Measurements from ENCODE around the gene MAGI1.

Gene MAGI1

DNA sequence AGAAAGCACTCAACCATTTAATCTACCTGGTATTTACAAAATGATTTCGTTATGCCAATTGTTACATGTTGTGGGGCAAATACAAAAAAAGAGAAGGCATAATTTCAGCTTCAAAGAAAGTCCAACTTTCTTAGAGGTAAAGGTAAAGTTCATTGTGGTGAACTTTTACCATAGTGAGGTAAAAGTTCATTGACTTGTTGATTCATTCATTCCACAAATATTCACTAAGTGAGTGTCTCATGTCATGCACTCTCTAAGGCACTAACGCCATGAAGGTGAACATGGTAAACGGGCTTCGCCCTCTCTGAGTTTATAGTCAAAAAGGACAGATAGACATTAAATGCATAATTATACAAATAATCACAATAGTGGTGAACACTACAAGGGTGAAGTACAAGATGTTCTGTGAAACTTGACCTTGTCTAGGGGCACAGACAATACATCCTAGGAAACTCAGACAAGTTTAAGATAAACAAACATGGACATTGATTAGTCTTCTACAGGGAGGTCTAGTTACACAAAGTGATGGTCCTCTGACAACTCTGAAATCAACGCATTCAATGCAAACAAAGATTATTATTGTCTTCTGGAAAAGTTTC is 378.6 kb downstream of the MAGI1 start:
- H3K27me3 ChIP-seq (ENCODE audit: insufficient read depth, low read length, poor library complexity, severe bottlenecking): no peaks in the 10 kb centered on the region
- no peaks in the 10 kb centered on the region for H3K36me3 ChIP-seq (ENCODE audit: insufficient read depth, low read length)
- no peaks in the 10 kb centered on the region for H3F3A ChIP-seq (ENCODE audit: low read depth)
- no peak overlapping the region for H3K4me2 ChIP-seq (ENCODE audit: low read depth, low read length, poor library complexity, severe bottlenecking)
- H3K4me1 ChIP-seq (ENCODE audit: insufficient read depth, low read length, poor library complexity, severe bottlenecking): no peaks in the 10 kb centered on the region
- no peak overlapping the region for H3K4me3 ChIP-seq (ENCODE audit: low read length, poor library complexity, severe bottlenecking)
- H3K79me2 ChIP-seq (ENCODE audit: insufficient read depth, low read length): no peaks in the 10 kb centered on the region
- H3K9me3 ChIP-seq (ENCODE audit: insufficient read depth, low read depth, low read length): no peaks in the 10 kb centered on the region
- no peak overlapping the region for H3K9ac ChIP-seq (ENCODE audit: low read depth, low read length, poor library complexity, severe bottlenecking)
- no peak overlapping the region for H2AFZ ChIP-seq (ENCODE audit: low read length)
- TF ChIP-seq CTCF (conservative IDR thresholded peaks at IDR 0.05; ENCODE audit: low read length) (no peak), EZH2phosphoT487 (IDR thresholded peaks at IDR 0.05; ENCODE audit: borderline replicate concordance) (no peak)
- H4K20me1 ChIP-seq (ENCODE audit: insufficient read depth, low read length, poor library complexity, severe bottlenecking): no peaks in the 10 kb centered on the region
- H3K9me2 ChIP-seq (replicated peaks; ENCODE audit: low read depth, low read length): no peaks in the 10 kb centered on the region

DNA sequence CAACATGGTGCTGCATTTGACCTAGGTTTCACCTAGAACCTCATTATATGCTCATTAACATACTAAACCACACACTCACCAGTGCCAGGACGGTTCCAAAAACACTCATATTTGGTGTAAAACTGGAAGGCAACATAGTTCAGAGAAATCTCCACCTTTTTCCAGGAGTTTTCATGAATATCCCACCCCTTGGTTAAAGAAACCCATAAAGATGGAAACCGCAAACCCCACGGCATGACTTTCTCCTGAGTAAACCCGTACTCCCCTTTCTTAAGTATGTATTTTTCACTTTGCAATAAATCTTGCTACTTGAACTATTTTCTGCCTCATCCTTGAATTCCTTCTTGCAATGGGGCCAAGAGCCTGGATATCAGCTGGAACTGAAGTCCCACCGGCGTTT is 379.3 kb downstream of the MAGI1 start:
- Histone ChIP-seq H3K4me2 (ENCODE audit: low read depth, low read length, poor library complexity, severe bottlenecking) (no peak overlapping the region), H3K9me2 (replicated peaks; ENCODE audit: low read depth, low read length) (no peaks in the 10 kb centered on the region), H3K9me3 (ENCODE audit: insufficient read depth, low read depth, low read length) (no peaks in the 10 kb centered on the region), H3K27me3 (ENCODE audit: insufficient read depth, low read length, poor library complexity, severe bottlenecking) (no peaks in the 10 kb centered on the region), H3K79me2 (ENCODE audit: insufficient read depth, low read length) (no peaks in the 10 kb centered on the region), H3K36me3 (ENCODE audit: insufficient read depth, low read length) (no peaks in the 10 kb centered on the region), H4K20me1 (ENCODE audit: insufficient read depth, low read length, poor library complexity, severe bottlenecking) (no peaks in the 10 kb centered on the region), H3K4me1 (ENCODE audit: insufficient read depth, low read length, poor library complexity, severe bottlenecking) (no peaks in the 10 kb centered on the region), H3K9ac (ENCODE audit: low read depth, low read length, poor library complexity, severe bottlenecking) (no peak overlapping the region), H3F3A (ENCODE audit: low read depth) (no peaks in the 10 kb centered on the region), H3K4me3 (ENCODE audit: low read length, poor library complexity, severe bottlenecking) (no peak overlapping the region), H2AFZ (ENCODE audit: low read length) (no peak overlapping the region)
- TF ChIP-seq CTCF (conservative IDR thresholded peaks at IDR 0.05; ENCODE audit: low read length) (no peak), EZH2phosphoT487 (IDR thresholded peaks at IDR 0.05; ENCODE audit: borderline replicate concordance) (no peak)

GRCh38 chr3:65658401-65658800 is 380.3 kb downstream of the MAGI1 start:
- Histone ChIP-seq H3K79me2 (ENCODE audit: insufficient read depth, low read length) (no peaks in the 10 kb centered on the region), H3F3A (ENCODE audit: low read depth) (no peaks in the 10 kb centered on the region), H3K36me3 (ENCODE audit: insufficient read depth, low read length) (no peaks in the 10 kb centered on the region), H3K27me3 (ENCODE audit: insufficient read depth, low read length, poor library complexity, severe bottlenecking) (no peaks in the 10 kb centered on the region), H2AFZ (ENCODE audit: low read length) (no peak overlapping the region), H3K9me3 (ENCODE audit: insufficient read depth, low read depth, low read length) (no peaks in the 10 kb centered on the region), H3K4me1 (ENCODE audit: insufficient read depth, low read length, poor library complexity, severe bottlenecking) (no peaks in the 10 kb centered on the region), H3K4me2 (ENCODE audit: low read depth, low read length, poor library complexity, severe bottlenecking) (no peak overlapping the region), H3K9ac (ENCODE audit: low read depth, low read length, poor library complexity, severe bottlenecking) (no peak overlapping the region), H3K4me3 (ENCODE audit: low read length, poor library complexity, severe bottlenecking) (no peak overlapping the region), H3K9me2 (replicated peaks; ENCODE audit: low read depth, low read length) (no peaks in the 10 kb centered on the region), H4K20me1 (ENCODE audit: insufficient read depth, low read length, poor library complexity, severe bottlenecking) (no peaks in the 10 kb centered on the region)
- no peak for TF ChIP-seq EZH2phosphoT487 (IDR thresholded peaks at IDR 0.05; ENCODE audit: borderline replicate concordance)
- no peak for TF ChIP-seq CTCF (conservative IDR thresholded peaks at IDR 0.05; ENCODE audit: low read length)

Measured in Loucy (cell line).